GM12878 (cell line): ENCODE measurements around the gene ATP6V1G3. TPM values are rescaled to one million over a fixed set of nuclear protein-coding genes. Genes with fewer than 3 reads are reported as not detected.

Source experiments
- KAT2A ChIP-seq: conservative IDR thresholded peaks from 2 replicates; pipeline ENCODE4 v1.6.1; 2011; ENCODE audit warnings: low read depth, low read length; ENCODE audit not compliant: control insufficient read depth
- NR2C2 ChIP-seq: IDR thresholded peaks from 2 replicates; pipeline ENCODE4 v1.6.1; 2011; ENCODE audit warnings: borderline replicate concordance, low read depth; ENCODE audit not compliant: control insufficient read depth, insufficient read length
- RBBP5 ChIP-seq: fragments of 200-600 bp; sonication (generic); conservative IDR thresholded peaks from 2 replicates; pipeline ENCODE4 v1.6.1; 2016
- STAT3 ChIP-seq: IDR thresholded peaks from 2 replicates; pipeline ENCODE4 v1.6.1; 2011; ENCODE audit warnings: low read depth, low read length, improper control_type of control experiment
- TBL1XR1 ChIP-seq: IDR thresholded peaks from 2 replicates; pipeline ENCODE4 v1.6.1; 2012; ENCODE audit warnings: low read depth, low read length, improper control_type of control experiment
- WRNIP1 ChIP-seq: IDR thresholded peaks from 2 replicates; pipeline ENCODE4 v1.6.1; 2011; ENCODE audit warnings: low read depth, low read length, improper control_type of control experiment, borderline replicate concordance
- ZNF207 ChIP-seq: fragments of 450-650 bp; IDR thresholded peaks from 2 replicates; pipeline ENCODE4 v1.6.1; 2014; ENCODE audit warnings: antibody characterized with exemption, mild to moderate bottlenecking, borderline replicate concordance
- polyA plus RNA-seq, 11 experiments: library from polyadenylated mRNA; depleted of rRNA in 4 of 11; unstranded in 6 of 11; stranded (reverse) in 5 of 11; fragments of >200 nt; fragmentation: Nextera tagmentation in 4 of 11; fragmentation: Illumina TruSeq in 1 of 11; extraction: Ambion mirVana in 4 of 11; extraction: Trizol in 1 of 11; gene quantifications; 1 replicate in 1 of 11; 2 replicates in 10 of 11; pipeline versions ENCODE4 v1.2.1 to v1.2.3, GENCODE V29; 2011 to 2016; ENCODE audit warnings: inconsistent platforms in 2 of 11, missing spikeins in 2 of 11, low read depth in 1 of 11
- total RNA-seq, 4 experiments: library from RNA; depleted of rRNA in 3 of 4; stranded (reverse); fragments of >200 nt in 3 of 4; fragmentation: Illumina TruSeq in 1 of 4; extraction: Trizol in 1 of 4; gene quantifications; 2 replicates each; pipeline versions ENCODE4 v1.2.1 to v1.2.3, GENCODE V29; 2013 to 2021
- TF ChIP-seq, protein P1 (sequence below): fragments of 450-650 bp; IDR thresholded peaks from 2 replicates; pipeline ENCODE4 v1.6.1; 2017; ENCODE audit warnings: antibody characterized with exemption, mild to moderate bottlenecking, moderate library complexity
- TF ChIP-seq, protein P2 (sequence below): fragments of 150-350 bp; IDR thresholded peaks from 2 replicates; pipeline ENCODE4 v1.6.1; 2016; ENCODE audit warnings: low read depth, low read length

The ATP6V1G3 gene
- total and polyA plus RNA-seq, 10 of the 15 experiments (the other 5 are each of a cell fraction or from before 2014, with no cell fraction given): 0.22 TPM; not detected in 9

DNA sequence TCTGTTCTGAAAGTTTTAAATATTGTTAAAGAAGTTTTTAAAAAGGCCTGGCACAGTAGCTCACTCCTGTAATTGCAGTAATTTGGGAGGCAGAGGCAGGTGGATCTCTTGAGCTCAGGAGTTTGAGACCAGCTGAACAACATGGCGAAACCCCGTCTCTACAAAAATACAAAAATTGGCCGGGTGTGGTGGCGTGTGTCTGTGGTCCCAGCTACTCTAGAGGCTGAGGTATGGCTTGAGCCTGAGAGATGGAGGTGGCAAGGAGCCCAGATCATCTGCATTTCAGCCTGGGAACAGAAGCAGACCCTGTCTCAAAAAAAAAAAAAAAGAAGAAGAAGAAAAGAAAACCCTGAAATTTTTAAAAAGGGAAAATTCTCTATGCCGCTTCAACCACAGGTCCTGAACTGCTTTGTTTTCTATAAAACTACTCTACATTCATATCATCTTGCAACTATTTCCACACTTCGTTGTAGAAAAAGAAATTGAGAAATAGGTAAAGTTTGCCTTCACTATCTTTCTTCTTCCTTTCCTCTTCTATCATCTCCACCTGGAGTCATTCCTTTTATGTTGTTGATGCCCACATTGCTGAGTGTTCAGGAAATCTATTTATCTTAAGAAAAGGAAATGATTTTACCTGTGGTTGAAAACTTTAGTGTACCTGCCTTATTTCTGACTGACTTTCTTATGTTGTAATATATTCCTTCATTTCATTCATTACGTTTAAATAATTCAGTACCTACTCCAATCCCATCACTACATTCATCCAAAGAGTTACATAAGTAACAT is 1.7 kb downstream of the ATP6V1G3 start (continued):
- TF ChIP-seq, protein P1, sequence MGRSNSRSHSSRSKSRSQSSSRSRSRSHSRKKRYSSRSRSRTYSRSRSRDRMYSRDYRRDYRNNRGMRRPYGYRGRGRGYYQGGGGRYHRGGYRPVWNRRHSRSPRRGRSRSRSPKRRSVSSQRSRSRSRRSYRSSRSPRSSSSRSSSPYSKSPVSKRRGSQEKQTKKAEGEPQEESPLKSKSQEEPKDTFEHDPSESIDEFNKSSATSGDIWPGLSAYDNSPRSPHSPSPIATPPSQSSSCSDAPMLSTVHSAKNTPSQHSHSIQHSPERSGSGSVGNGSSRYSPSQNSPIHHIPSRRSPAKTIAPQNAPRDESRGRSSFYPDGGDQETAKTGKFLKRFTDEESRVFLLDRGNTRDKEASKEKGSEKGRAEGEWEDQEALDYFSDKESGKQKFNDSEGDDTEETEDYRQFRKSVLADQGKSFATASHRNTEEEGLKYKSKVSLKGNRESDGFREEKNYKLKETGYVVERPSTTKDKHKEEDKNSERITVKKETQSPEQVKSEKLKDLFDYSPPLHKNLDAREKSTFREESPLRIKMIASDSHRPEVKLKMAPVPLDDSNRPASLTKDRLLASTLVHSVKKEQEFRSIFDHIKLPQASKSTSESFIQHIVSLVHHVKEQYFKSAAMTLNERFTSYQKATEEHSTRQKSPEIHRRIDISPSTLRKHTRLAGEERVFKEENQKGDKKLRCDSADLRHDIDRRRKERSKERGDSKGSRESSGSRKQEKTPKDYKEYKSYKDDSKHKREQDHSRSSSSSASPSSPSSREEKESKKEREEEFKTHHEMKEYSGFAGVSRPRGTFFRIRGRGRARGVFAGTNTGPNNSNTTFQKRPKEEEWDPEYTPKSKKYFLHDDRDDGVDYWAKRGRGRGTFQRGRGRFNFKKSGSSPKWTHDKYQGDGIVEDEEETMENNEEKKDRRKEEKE: no peak
- TF ChIP-seq WRNIP1 (no peak), STAT3 (no peak), ZNF207 (no peak), NR2C2 (no peak), RBBP5 (no peak), KAT2A (no peak), TBL1XR1 (no peak)
- TF ChIP-seq, protein P2, sequence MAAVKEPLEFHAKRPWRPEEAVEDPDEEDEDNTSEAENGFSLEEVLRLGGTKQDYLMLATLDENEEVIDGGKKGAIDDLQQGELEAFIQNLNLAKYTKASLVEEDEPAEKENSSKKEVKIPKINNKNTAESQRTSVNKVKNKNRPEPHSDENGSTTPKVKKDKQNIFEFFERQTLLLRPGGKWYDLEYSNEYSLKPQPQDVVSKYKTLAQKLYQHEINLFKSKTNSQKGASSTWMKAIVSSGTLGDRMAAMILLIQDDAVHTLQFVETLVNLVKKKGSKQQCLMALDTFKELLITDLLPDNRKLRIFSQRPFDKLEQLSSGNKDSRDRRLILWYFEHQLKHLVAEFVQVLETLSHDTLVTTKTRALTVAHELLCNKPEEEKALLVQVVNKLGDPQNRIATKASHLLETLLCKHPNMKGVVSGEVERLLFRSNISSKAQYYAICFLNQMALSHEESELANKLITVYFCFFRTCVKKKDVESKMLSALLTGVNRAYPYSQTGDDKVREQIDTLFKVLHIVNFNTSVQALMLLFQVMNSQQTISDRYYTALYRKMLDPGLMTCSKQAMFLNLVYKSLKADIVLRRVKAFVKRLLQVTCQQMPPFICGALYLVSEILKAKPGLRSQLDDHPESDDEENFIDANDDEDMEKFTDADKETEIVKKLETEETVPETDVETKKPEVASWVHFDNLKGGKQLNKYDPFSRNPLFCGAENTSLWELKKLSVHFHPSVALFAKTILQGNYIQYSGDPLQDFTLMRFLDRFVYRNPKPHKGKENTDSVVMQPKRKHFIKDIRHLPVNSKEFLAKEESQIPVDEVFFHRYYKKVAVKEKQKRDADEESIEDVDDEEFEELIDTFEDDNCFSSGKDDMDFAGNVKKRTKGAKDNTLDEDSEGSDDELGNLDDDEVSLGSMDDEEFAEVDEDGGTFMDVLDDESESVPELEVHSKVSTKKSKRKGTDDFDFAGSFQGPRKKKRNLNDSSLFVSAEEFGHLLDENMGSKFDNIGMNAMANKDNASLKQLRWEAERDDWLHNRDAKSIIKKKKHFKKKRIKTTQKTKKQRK: no peak
